Measurements from ENCODE around the gene CAMSAP1.

GRCh38 chr9:135761845-135762168 is 145.5 kb downstream of the CAMSAP1 start:
- no peak for TF ChIP-seq POLR2A (IDR thresholded peaks at IDR 0.05; ENCODE audit: low read depth, low read length)
- no peak for TF ChIP-seq TAF1 (IDR thresholded peaks at IDR 0.05; ENCODE audit: borderline replicate concordance, low read depth, low read length)
